GM20431 (cell line): Measurements from ENCODE around the gene BARHL2.

Source experiments
- in situ Hi-C: fragments of 300-500 bp; cut with MseI, MboI; formaldehyde crosslinking; loops from one replicate; pipeline ENCODE4 v1.15.0; 2020; ENCODE audit warnings: low sequenced_read_pairs; ENCODE audit not compliant: unreplicated experiment

Gene BARHL2

GRCh38 chr1:90712153-90712856 lies 4.8 kb downstream of the BARHL2 start:
- in situ Hi-C loops, result no loop called here

- in situ Hi-C loops, result no loop called here
Measured at GRCh38 chr1:90711696-90712095, 5.4 kb downstream of the BARHL2 start.

GRCh38 chr1:90710579-90711536 lies 6.2 kb downstream of the BARHL2 start:
- in situ Hi-C loops, result no loop called here

- in situ Hi-C loops, result no loop called here
Measured at GRCh38 chr1:90709535-90709934, 7.6 kb downstream of the BARHL2 start.

- in situ Hi-C loops, result no loop called here
Measured at GRCh38 chr1:90708826-90709225, 8.3 kb downstream of the BARHL2 start.

- in situ Hi-C loops, result no loop called here
Measured at GRCh38 chr1:90708236-90708786, 8.8 kb downstream of the BARHL2 start.

GRCh38 chr1:90707363-90707710 lies 9.8 kb downstream of the BARHL2 start:
- in situ Hi-C loops, result no loop called here

GRCh38 chr1:90706437-90707362 lies 10.4 kb downstream of the BARHL2 start:
- in situ Hi-C loops, result no loop called here

- in situ Hi-C loops, result no loop called here
Measured at GRCh38 chr1:90705956-90706355, 11.1 kb downstream of the BARHL2 start.

- in situ Hi-C loops, result no loop called here
Measured at GRCh38 chr1:90704817-90705216, 12.3 kb downstream of the BARHL2 start.

- in situ Hi-C loops, result no loop called here
Measured at GRCh38 chr1:90694846-90695245, 22.3 kb downstream of the BARHL2 start.

GRCh38 chr1:90687747-90688146 lies 29.4 kb downstream of the BARHL2 start:
- in situ Hi-C loops, result no loop called here

- in situ Hi-C loops, result no loop called here
Measured at GRCh38 chr1:90675161-90675847, 41.8 kb downstream of the BARHL2 start.

- in situ Hi-C loops, result no loop called here
Measured at GRCh38 chr1:90671741-90672140, 45.4 kb downstream of the BARHL2 start.

- in situ Hi-C loops, result no loop called here
Measured at GRCh38 chr1:90671251-90671650, 45.9 kb downstream of the BARHL2 start.
